GM18519 (cell line): ENCODE results near the gene ZMAT5.

Experiments
- ATAC-seq: cut with Tn5 transposase; IDR thresholded peaks from one replicate; pipeline ENCODE4 v1.9.1; 2021; ENCODE audit warnings: mild to moderate bottlenecking, moderate library complexity; ENCODE audit not compliant: unreplicated experiment, low FRiP score

ZMAT5 gene

DNA sequence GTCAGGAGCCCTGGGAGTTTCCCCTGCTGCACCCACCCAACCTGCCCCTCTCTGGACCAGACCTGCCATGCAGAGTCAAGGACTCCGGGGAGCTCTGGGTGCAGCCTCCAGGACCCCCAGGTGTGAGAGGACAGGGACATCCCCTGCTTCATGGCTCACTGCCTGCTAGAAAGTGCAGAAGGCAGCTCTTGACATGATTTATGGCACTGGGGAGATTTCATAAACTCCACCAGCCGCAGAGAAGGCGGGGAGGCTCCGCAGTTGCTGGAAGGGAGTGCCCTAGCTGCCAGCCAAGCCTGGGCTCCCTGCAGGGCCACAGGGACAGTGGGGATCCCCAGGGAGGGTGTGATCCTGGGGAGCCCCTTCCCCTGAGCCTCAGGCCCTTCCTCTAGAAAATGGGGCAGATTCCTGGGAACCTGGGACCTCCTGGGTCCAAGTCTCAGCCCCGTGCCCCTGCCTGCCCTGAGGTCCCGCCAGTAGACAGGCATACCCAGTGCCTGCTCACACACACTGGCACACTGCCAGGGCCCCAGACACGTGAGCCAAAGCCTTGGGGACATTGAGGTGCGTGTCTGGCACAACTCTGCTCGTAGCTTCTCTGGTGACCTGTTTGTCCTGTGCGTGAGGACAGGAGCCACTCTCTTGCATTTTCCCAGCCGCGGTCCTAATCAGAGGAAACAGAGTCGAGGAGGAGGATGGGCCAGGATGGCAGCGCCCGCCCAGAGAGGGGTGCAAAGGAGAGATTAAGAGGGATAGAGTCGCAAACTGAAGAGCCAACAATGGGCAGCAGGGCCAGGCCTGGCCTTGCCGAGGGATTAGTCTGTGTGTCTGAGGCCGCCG, 33.2 kb downstream of the ZMAT5 start:
- ATAC-seq, result no peak

DNA sequence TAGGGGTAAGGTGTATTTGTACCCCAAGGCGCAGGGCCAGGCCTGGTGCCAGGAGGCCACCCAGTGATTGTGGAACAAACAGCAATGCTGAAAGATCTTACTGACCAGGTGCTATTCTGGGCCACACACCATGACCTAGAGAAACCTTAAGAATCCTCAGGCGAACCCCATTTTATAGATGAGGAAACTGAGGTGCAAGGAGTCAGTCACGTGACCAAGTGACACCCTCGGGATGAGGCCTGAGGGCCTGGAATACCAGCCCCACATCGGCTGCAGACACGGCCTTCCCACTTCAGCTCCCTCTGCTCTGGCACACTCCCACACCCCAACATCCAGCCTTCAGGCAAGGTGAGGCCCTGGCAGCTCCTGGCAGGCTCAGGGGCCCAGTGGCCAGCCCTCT, 33.9 kb downstream of the ZMAT5 start:
- ATAC-seq, result no peak

DNA sequence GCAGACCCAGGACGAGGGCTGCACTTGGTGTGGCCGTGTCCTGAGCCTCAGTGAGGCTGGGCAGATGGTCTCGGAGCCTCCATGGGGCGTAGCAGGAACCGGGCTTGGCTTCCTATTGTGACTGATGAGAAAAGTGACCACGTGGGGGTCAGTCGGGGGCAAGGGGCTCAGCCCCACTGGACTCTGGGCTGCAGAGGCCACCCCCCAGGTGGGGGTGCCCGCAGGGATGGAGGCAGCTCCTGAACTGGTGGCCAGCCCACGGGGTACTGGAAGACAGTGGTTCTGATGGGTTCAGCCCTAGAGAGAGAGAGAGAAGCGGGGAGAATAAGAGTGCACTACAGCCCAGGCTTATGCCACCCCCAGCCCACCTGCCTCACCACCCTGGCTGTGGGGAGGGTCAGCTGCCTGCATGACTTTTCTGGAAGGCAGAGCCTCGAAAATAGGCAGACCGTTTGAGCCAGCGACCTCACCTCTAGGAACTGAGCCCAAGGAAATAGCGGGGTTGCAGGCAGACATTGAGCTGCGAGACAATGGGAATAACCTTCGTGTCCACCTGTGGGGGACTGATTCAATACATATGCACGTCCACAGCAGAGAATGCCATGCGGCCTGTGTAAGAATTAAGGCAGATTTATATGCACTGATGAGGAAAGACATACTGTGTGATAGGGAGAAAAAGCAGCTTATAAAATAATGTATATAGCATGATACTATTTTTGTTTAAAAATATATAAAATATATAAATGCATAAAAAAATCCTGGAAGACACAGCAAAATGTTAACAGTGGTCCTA, 35.6 kb downstream of the ZMAT5 start:
- ATAC-seq, result no peak

DNA sequence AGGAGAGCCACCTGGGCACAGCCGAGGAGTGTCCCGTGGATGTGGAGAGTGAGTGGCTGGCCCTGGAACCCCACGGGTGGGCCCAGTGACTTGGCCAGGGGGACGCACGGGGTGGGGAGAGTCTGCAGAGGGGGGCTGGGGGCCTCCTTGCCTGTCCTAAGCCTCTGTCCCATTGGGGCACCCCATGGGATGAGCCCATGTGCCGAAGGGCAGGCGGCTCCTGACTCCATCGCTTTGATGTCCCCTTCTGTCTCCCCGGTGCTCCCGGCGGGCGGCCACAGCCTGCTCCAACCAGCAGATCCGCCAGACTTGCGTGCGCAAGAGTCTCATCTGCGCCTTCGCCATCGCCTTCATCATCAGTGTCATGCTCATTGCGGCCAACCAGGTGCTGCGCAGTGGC, 37.6 kb downstream of the ZMAT5 start:
- ATAC-seq, result no peak

DNA sequence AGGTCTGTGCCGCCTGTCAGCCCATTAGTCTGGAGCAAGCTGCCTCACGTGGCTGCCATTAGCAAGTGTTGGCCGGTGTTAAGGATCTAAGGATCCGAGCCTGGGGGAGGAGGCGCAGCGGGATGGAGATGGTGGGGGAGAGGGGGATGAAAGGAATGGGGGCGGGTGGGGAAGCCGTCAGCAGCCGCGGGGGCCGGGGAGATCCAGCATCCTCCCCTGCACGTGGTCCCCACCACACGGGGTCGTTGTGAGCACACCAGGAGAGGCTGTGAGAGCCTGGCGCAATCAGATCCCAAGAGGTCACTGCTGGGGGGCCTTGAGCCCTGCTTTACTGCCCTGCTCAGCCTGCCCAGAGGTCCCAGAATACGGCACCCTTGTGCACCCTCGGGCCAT, 39.7 kb downstream of the ZMAT5 start:
- ATAC-seq, result no peak

DNA sequence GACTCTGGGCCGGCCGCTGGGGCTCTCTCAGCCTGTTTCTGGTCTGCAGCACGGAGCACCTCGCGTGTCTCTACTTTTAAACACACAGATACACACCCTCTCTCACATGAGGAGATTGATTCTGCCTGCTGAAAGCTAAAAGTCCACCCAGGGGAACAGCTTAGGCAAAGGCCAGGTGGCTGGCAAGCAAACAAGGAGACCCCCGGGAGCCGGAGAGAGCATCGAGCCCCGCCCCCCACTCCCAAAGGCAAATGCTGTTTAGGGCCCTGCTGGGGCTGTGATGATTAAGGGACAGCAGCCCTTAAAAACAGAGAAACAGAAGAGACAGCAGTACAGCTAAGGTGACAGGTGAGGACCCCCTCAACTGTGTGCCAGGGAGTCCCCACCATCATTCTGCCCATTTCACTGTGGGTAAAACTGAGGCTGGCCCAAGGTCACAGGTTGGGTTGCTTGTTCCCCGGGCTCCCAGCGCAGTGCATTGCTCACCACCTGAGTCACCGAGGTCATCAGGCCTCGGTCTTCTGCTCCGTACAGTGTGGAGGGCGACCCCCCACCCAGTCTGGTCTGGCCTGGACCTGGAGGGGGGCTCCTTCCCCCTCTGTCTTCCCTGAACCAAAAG, 40.2 kb downstream of the ZMAT5 start:
- ATAC-seq, result no peak

DNA sequence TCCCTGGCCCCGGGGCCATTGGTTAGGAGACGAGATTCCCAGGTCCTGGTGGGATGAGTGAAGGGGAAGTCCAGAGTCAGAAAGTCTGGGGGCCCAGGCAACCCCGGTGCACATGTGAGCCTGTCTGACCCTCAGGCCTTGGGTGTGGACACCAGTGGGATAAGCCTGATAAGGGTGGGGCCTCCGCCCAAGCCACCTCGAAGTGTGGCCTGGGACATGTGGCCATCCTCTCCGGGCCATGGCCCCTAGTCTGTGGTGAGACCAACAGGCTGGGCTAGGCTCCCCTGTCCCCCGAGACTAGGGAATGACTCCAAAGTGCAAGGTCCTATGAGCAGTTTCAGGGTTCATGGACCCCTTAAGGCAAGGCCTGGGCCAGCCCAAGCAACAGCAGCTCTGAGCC, 40.7 kb downstream of the ZMAT5 start:
- ATAC-seq, result no peak

DNA sequence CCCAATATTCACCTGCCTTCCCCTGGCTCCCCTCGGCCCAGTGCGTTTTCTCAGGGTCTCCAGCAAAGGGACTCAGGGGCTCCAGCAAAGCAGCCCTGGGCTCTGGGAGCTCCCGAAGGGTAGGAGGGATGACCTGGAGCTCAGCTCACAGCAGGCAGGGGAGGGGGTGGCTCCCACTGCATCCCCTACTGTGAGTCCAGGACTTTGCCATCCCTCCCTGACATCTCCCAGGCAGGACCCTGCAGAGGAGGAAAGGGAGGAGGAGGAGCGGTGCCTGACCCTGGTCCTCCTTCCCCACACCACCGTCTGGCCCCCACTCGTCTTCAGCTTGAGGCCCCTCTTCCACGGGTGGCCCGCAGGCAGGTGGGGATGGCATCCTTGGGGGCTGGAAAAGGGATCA, 42.0 kb downstream of the ZMAT5 start:
- ATAC-seq, result no peak

DNA sequence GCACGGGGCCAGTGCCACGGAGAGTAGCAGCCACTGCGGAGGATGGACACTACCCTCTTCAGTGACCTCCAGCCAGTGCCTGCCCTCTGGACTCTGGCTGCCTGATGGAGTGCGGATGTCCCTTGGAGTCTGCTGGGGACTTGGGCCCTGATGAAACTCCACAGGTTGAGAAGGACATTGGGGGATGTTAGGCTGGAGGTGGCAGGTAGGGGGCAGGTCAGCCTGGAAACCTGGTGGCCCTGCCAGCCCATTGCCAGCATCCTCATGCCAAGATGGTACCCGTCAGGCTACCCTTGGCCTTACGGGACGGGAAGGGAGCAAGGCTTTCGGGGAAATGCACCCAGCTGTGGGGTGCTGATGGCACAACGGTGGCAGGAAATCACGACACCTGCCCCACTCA, 43.0 kb downstream of the ZMAT5 start:
- no peak for ATAC-seq

DNA sequence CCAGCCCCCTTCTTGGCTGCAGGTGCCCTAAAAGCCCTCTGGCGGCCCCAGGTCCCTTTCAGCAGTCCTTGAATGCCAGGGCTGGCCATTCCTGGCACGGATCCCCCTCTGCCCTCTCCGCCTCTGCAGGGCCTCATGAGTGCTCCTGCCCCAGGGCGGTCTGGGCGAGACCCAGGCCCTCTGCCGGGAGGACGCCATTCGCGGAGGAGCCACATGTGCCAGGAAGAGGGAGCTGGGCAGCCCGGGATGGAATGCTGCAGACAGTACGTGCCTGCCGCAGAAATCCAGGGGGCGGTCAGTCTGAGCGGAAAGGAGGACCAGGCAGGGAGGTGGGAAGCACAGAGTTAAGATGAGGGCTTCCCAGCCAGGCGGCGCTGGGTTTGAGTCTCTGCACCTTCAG, 44.2 kb downstream of the ZMAT5 start:
- no peak for ATAC-seq

DNA sequence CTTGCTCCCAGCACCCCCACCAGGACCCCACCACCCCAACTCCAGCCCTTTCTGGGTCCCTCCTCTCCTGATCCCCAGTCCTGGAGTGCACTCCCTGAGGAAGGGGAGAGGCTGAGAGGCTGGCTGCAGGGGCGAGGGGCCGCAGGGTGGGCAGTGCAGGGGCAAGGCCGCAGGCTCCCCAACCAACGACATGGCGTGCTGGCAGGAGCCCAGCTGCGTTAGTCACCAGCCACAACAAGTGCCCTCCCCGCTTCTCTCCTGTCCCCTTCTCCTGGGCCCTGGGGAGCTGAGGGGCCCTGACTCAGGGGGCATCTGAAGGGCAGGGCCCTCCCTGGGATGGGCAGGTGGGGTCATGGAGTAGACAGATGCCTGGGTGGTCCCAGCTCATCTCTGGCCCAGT, 44.7 kb downstream of the ZMAT5 start:
- ATAC-seq, result no peak

DNA sequence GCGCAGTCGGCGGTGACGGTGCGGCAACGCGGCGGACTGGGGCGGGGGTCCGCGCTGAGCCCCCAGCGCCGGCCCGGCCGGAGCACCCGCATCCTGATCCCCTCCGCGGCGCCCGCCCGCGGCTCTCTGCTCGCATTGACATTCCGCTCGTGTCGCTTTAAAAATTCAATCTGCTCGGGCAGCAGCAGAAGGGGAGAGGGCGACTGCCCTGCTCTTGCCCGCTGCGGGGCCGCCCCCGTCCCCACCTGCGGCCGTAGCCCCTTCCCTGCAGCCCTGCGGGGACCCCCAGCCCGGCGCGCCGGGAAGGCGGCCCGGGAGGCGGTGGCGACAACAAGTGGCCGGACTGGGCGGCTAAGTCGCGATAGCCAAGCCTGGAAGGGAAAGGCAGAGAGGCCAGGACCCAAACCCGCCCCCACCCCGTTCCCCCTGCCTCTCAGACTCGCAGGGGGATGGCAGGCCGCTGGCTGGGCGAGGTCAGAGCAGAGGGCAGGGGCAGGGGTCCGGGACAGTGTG, 45.9 kb downstream of the ZMAT5 start:
- ATAC-seq, result no peak

DNA sequence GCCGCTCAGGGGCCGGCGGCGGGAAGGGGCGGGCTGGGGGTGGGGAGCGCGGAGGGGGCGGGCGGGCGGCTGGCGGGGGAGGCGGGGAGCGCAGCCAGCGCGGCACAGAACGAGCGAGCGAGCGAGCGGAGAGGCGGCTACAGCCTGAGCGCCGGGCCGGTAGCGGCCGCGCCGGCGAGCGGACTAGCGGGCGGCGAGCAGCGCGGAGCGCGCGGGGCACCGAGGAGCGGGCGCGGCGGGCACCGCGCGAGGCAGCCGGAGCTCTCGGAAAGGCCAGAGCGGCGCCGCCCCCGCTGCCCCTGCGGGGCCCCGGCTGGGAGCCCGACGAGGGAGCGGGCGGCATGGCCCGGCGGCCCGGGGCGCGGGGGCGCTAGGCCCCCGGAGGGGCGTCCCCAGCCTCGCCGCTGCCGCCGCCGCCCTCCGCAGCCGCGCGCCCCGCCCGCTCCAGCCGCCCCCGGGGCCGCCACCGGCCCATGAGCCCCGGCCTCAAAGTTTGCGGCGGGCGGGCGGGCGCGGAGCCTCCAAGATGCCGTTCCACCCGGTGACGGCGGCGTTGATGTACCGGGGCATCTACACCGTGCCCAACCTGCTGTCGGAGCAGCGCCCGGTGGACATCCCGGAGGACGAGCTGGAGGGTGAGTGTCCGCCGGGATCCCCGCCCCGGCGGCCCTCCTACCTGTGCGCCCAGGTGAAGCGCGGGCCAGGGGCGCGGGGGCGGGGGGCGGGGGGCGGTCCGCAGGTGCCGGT, 46.7 kb downstream of the ZMAT5 start, which contains the start of gene CABP7:
CABP7 (plus strand) TSS at position 105 of the 747 bp plus-strand sequence; CDS start at position 527, 422 bp downstream.
- ATAC-seq, result no peak

DNA sequence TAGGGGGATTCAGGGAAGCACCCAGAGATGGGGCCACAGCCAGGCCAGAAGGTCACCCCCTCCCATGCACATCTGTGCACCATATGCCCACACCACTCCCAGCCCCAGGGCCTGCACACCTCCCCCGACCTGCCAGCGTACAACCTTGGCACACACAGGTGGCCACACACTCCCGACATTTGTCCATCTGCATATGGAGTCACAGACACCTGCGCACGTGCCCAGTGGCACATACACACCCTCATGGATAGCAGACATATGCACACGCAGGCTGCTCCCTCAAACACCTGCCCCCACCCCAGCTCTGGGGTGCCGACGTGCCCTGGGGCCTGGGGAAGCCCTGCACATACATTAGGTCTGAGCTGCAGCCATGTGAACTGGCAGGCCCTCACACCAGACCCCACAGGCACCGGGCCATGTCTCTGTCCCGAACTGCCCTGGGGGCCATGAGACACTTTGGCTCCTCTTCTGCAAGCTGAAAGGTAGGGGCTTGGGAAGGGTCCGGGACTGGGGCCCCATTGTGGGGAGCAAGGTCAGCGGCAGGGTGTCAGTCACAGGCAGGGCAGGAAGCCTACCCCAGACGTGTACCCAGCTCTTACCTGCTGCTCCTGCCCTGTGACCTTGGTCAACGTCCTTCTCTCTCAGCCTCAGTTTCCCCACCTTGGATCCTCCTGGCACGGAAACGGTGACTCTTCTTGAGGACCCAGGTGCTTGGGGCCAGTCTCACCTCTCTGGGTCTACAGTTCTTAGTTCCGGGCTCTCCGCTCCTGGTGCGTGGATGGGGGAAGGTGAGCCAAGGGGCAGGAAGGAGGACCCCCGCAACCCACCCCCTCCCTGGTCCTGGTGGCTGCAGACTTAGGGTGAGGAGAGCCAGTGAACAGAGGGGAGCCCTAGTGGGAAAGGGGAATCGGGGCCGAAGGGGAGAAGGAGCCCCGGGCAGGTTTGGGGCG, 47.6 kb downstream of the ZMAT5 start:
- no peak for ATAC-seq

DNA sequence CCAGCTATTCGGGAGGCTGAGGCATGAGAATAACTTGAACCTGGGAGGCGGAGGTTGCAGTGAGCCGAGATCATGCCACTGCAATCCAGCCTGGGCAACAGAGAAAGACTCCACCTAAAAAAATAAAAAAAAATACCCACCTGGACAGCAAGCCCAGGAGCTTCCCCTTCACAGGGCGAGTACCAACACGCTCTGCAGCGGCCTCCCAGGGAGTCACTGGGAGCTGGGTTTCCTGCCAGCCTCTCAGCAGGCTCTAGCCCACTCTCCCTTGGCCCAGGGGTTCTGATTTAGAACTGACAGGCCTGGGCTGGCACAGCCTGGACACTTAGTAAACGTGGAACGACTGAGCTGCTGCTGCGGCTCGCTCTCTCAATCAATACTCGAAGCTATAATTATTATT, 49.0 kb downstream of the ZMAT5 start:
- ATAC-seq, result no peak

DNA sequence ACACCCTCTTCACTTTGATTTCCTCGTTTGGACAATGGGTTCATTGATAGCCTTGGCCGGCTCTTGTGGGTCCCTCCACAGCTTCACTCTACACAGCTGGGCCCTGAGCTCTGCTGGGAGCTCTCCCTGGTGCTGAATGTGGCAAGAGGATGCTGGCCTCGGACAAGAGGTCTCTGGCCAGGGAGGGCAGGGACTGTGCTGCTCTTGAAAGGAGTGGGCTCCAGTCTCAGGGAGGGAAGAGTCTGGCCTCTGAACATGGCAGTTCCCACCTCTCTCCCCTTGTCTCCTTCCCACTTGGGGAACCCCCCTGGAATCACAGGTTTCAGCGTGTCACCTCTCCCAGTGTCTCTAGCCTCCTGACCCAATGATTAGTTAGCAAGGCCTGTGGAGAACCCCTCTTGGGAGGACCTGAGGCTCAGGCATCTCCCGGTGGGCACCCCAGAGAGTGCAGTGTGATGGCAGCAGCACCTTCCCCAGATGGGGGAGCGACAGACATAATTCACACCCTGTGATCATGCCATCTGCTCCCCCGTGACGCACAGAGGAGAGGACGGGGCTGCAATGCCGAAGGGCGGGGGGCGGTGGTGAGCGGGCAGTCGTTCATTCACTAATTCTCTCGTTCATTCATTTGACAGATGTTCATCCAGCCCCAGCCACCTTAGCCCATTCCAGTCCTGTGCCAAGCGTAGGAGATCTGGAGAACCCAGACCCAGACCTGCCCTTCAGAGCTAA, 49.8 kb downstream of the ZMAT5 start:
- ATAC-seq, result no peak

DNA sequence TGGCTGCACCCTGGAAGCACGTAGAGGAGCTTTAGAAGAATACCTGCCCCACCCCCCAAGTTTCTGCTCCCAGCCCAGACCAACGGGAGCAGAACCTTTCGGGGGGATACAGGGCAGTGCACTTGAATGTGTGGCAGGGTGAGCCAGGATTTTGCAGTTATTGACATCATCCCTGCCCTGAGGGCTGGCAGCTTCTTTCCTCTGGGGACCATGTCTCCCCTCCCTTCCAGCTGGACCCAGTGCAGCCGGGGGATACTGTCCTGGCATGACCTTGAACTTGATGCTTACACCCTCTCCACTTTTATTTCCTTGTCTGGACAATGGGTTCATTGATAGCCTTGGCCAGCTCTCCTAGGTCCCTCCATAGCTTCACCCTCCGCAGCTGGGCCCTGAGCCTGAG, 51.1 kb downstream of the ZMAT5 start:
- ATAC-seq, result no peak

DNA sequence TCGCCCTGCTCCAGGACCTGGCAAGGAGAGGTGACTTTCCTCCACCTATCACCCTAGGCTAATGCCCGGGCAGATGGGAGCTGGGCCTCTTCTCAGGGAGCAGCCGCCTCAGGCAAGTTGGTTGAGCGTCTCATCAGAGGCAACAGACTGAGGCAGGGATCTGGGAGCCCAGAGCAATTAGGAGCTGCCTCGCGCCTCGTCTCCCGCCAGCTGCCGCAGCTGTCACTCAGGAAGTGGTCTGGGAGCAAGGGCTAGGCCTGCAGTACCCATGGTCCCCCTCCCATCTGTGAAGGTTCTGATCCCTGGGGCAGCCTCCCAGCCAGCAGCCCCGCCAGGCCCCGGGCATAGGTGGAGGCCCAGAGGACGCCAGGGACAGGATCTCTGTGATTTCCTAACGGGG, 51.6 kb downstream of the ZMAT5 start:
- ATAC-seq, result no peak
